Right lobe of liver (tissue), 4 donors: ENCODE data around the gene PLCL1.

Source experiments
- POLR2A ChIP-seq: fragments of 450-650 bp; IDR thresholded peaks from one replicate; pipeline ENCODE4 v1.6.1; 2017; ENCODE audit warnings: antibody characterized with exemption, mild to moderate bottlenecking
- TF ChIP-seq, protein P1 (sequence below), 4 donors: fragments of 200-600 bp in 3 of 4; fragments of 450-650 bp in 1 of 4; IDR thresholded peaks; one replicate each; pipeline versions ENCODE4 v1.5.1 to v1.8.0; 2016 to 2022; ENCODE audit warnings: antibody characterized with exemption in 4 of 4, mild to moderate bottlenecking in 2 of 4
- donor health status: DM: no; HTN: no; CAD: no.
- donor health status: DM: no; HTN: no; CAD: no.
- donor health status: DM: no; HTN: yes; CAD: no.

DNA sequence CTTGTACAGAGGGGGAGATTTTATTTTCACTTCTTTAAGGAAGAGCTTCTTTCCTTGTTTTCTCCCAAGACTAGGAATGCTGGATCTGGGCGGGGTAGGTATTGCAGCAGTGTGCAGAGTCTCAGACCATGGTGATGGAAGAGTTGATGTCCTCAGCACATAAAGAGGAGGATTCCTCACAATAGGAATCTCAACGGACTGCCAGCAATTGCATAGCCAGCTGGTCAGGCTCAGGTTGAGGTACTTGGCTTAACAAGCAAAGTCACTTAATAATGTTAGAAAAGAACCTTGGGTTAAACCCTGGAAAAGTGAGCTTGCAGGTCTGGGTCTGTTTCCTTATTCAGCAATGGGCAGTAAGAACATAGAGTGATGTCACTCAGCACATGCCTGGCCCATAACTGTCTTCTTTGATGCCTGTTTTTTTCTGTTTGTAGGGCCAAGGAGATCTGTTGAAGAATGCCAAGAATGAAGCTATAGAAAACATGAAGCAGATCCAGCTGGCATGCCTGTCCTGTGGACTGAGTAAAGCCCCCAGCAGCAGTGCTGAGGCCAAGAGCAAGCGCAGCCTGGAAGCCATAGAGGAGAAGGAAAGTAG is 342.1 kb downstream of the PLCL1 start:
- TF ChIP-seq, protein P1, sequence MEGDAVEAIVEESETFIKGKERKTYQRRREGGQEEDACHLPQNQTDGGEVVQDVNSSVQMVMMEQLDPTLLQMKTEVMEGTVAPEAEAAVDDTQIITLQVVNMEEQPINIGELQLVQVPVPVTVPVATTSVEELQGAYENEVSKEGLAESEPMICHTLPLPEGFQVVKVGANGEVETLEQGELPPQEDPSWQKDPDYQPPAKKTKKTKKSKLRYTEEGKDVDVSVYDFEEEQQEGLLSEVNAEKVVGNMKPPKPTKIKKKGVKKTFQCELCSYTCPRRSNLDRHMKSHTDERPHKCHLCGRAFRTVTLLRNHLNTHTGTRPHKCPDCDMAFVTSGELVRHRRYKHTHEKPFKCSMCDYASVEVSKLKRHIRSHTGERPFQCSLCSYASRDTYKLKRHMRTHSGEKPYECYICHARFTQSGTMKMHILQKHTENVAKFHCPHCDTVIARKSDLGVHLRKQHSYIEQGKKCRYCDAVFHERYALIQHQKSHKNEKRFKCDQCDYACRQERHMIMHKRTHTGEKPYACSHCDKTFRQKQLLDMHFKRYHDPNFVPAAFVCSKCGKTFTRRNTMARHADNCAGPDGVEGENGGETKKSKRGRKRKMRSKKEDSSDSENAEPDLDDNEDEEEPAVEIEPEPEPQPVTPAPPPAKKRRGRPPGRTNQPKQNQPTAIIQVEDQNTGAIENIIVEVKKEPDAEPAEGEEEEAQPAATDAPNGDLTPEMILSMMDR (IDR thresholded peaks at IDR 0.05) = no peak
- no peak for TF ChIP-seq POLR2A
